Thoracic aorta (tissue), 2 donors: ENCODE data around the gene CMTM7. TPM values are rescaled to one million over a fixed set of nuclear protein-coding genes. Genes with fewer than 3 reads are reported as not detected.

Experiments used
- ATAC-seq: fragments of 150-250 bp; one replicate; pipeline ENCODE4 v1.8.0; 2017; ENCODE audit warnings: low read depth; ENCODE audit not compliant: insufficient number of reproducible peaks, low FRiP score
- DNase-seq: peaks from one replicate; pipeline ENCODE4 v3.0.0-alpha.2; 2020; ENCODE audit warnings: low spot score
- H3K27ac ChIP-seq, 2 donors: fragments of 200-600 bp; sonication (generic); 1 replicate in 1 of 2; 2 replicates in 1 of 2; pipeline ENCODE4 v1.5.1; 2016; ENCODE audit warnings: mild to moderate bottlenecking in 2 of 2, moderate library complexity in 2 of 2
- H3K27me3 ChIP-seq: fragments of 200-600 bp; sonication (generic); replicated peaks from 2 replicates; pipeline ENCODE4 v1.6.0; 2016; ENCODE audit warnings: mild to moderate bottlenecking; ENCODE audit not compliant: insufficient read depth
- H3K36me3 ChIP-seq: fragments of 200-600 bp; sonication (generic); one replicate; pipeline ENCODE4 v1.5.1; 2016
- H3K4me1 ChIP-seq, 2 donors: fragments of 200-600 bp; sonication (generic); 1 replicate in 1 of 2; 2 replicates in 1 of 2; pipeline versions ENCODE4 v1.5.1 to v1.6.0; 2016; ENCODE audit warnings: low read depth in 2 of 2, mild to moderate bottlenecking in 1 of 2; ENCODE audit not compliant: control insufficient read depth in 1 of 2
- H3K4me3 ChIP-seq: fragments of 200-600 bp; sonication (generic); 2 replicates; pipeline ENCODE4 v1.5.1; 2016; ENCODE audit warnings: mild to moderate bottlenecking
- H3K9me3 ChIP-seq: fragments of 200-600 bp; sonication (generic); 2 replicates; pipeline ENCODE4 v1.5.1; 2016
- total RNA-seq, 2 donors: library from RNA; depleted of rRNA; stranded (reverse); fragments of >200 nt; gene quantifications; one replicate each; pipeline versions ENCODE4 v1.1.0 to v1.2.3, GENCODE V29; 2016
- TF ChIP-seq, protein P1 (sequence below): fragments of 200-600 bp; sonication (generic); IDR thresholded peaks from one replicate; pipeline ENCODE4 v1.5.1; 2019; ENCODE audit warnings: antibody characterized with exemption

Gene CMTM7
- total RNA-seq, 2 donors from 2014 or later = 10.3 to 21.5 TPM

DNA sequence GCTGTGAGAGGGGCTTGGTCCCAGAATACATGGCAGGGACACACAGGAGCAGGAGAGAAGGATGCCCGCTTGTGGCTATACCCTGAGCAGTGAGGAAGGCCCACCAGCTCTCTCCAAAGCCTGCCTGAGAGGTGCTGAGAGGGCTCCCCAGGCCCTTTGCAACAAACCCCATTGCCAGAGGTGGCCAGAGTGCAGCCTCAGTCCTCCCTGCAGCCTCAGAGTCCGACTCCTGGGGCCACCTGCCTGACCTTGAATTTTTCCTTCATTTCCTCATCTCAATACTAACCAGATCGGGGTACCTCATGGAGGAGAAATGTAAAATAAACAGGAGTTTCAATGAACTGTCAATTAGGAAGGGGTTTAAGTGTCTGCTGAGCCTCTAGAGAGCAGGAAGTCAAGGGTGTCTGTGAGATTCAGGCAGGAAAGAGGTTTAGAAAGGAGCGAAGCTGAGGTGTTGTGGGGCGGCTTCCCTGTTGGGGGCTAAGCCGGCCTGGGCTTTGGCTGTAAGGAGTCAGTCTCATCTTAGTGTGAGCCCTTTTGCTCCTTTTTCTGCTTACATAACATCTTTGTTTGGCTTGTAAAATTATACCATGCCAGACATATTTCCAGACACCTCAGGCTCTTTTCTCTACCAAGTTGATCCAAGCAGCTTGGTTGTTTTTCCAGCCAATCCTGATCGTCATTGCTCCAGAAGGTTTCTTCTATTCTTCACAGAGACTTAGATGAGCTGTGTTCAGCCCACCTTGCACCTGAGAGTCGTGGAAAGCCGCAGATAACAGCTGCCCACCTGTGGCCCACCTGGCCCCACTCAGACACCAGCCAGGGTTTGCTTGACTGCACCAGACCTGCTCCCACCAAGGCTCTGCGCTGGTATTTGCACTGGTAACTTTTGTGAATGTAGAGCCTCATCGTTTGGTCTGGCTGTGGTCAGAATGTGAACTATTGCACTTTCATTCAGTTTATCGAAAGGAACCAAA lies 36.7 kb downstream of the CMTM7 start:
- DNase-seq = no peak
- Histone ChIP-seq H3K4me1 (no peaks in the 10 kb centered on the region), H3K36me3 (no peaks in the 10 kb centered on the region), H3K4me3 (no peak overlapping the region), H3K27ac (no peak overlapping the region), H3K27me3 (no peaks in the 10 kb centered on the region), H3K9me3 (no peaks in the 10 kb centered on the region)
- TF ChIP-seq, protein P1, sequence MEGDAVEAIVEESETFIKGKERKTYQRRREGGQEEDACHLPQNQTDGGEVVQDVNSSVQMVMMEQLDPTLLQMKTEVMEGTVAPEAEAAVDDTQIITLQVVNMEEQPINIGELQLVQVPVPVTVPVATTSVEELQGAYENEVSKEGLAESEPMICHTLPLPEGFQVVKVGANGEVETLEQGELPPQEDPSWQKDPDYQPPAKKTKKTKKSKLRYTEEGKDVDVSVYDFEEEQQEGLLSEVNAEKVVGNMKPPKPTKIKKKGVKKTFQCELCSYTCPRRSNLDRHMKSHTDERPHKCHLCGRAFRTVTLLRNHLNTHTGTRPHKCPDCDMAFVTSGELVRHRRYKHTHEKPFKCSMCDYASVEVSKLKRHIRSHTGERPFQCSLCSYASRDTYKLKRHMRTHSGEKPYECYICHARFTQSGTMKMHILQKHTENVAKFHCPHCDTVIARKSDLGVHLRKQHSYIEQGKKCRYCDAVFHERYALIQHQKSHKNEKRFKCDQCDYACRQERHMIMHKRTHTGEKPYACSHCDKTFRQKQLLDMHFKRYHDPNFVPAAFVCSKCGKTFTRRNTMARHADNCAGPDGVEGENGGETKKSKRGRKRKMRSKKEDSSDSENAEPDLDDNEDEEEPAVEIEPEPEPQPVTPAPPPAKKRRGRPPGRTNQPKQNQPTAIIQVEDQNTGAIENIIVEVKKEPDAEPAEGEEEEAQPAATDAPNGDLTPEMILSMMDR = no peak
- ATAC-seq = no peak

DNA sequence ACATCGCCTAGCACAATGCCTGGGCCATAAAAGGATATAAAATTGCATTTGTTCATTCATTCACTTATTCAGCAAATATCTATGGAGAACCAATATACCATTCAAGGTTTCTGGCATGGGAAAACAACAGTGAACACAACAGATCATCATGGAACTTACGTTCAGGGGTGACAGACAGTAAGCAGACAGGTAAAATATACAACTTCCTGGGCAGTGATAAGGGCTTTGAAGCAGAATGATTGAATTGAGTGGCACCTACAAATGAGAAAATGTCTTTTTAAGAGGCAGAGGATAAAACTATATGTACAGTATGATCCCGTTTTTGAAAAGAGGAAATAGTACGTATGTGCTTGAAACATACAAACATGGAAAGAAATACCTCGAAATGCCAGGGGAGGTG lies 39.2 kb downstream of the CMTM7 start:
- DNase-seq = no peak
- no peaks in the 10 kb centered on the region for H3K36me3 ChIP-seq
- no peak overlapping the region for H3K4me3 ChIP-seq
- H3K9me3 ChIP-seq = no peaks in the 10 kb centered on the region
- no peaks in the 10 kb centered on the region for H3K4me1 ChIP-seq
- TF ChIP-seq, protein P1 = no peak
- no peak for ATAC-seq
- H3K27ac ChIP-seq = no peak overlapping the region
- no peaks in the 10 kb centered on the region for H3K27me3 ChIP-seq

DNA sequence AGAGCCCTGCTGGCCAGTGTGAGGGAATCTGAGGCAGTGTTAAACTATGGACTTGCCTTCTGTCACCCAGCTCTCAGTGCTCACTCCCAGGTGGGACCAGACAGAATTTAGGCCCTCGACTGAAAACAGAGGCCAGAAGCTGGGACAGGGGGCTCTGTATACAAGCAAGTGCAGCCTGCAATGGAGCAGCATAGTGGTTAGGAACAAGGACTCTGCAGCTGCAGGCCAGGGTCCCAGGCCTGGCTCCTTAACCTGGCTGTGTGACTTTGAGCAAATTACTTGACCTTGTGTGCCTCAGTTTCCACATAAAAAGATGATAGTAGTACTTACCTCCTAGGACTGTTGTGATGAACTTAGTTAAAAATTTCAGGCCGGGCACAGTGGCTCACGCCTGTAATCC lies 39.8 kb downstream of the CMTM7 start:
- no peaks in the 10 kb centered on the region for H3K4me1 ChIP-seq
- H3K27me3 ChIP-seq = no peaks in the 10 kb centered on the region
- no peak overlapping the region for H3K27ac ChIP-seq
- TF ChIP-seq, protein P1 = no peak
- H3K36me3 ChIP-seq = no peaks in the 10 kb centered on the region
- H3K9me3 ChIP-seq = no peaks in the 10 kb centered on the region
- H3K4me3 ChIP-seq = no peak overlapping the region
- ATAC-seq (no peak), DNase-seq (no peak)

DNA sequence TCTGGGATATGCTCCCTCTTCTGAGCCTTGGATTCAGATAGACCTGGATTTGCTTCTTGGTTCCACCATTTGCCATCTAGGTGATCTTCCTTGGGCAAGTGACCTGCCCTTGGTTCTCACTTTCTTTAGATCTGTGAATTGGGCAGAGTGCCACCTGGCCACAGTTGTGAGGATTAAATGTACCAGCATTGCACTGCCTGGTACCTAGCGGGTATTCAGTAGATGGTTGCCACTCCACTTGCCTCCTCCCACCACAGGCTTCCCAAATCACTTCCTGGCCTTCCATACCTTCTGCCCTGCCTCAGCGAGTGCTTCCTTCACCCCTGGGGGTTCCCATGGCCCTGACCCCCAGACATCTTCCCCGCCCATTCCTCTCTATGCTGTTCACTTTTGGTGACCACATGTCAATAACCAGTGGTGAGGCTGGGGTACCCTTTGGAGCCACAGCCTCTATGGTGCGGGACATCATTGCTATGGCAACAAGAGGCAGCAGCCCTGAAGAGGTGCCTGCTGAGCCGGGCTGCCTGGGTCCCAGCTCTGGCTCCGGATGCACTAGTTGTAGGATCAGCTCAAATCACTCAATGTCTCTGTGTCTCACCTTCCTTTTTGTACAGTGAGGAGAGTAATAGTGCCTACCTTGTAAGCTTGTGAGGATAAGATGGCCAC lies 40.5 kb downstream of the CMTM7 start:
- TF ChIP-seq, protein P1 = no peak
- Histone ChIP-seq H3K36me3 (no peaks in the 10 kb centered on the region), H3K4me1 (no peaks in the 10 kb centered on the region), H3K27me3 (no peaks in the 10 kb centered on the region), H3K4me3 (no peak overlapping the region), H3K27ac (no peak overlapping the region), H3K9me3 (no peaks in the 10 kb centered on the region)
- DNase-seq (no peak), ATAC-seq (no peak)
